ENCODE results near the gene CAPZB.

GRCh38 chr1:19455353-19455752 is 30.0 kb downstream of the CAPZB start:
- TF ChIP-seq CSRNP3 (CRISPR knock-in tag; IDR thresholded peaks at IDR 0.05), result no peak
- TF ChIP-seq ISL1 (CRISPR knock-in tag; IDR thresholded peaks at IDR 0.05), result no peak
- TF ChIP-seq RARB (CRISPR knock-in tag; IDR thresholded peaks at IDR 0.05), result no peak
- no peak for TF ChIP-seq POU6F1 (CRISPR knock-in tag; IDR thresholded peaks at IDR 0.05; ENCODE audit: borderline replicate concordance, low read depth)
- no peak for TF ChIP-seq ZFP3 (CRISPR knock-in tag; IDR thresholded peaks at IDR 0.05)
- TF ChIP-seq BACH2 (CRISPR knock-in tag; IDR thresholded peaks at IDR 0.05; ENCODE audit: borderline replicate concordance), result no peak
- TF ChIP-seq TOX (CRISPR knock-in tag; IDR thresholded peaks at IDR 0.05; ENCODE audit: borderline replicate concordance), result no peak
- no peak for TF ChIP-seq ZFP30 (CRISPR knock-in tag; IDR thresholded peaks at IDR 0.05)
- TF ChIP-seq OSR1 (CRISPR knock-in tag; IDR thresholded peaks at IDR 0.05), result no peak
- TF ChIP-seq PPARA (CRISPR knock-in tag; IDR thresholded peaks at IDR 0.05; ENCODE audit: borderline replicate concordance), result no peak
- no peak for TF ChIP-seq TCF4 (CRISPR knock-in tag; IDR thresholded peaks at IDR 0.05; ENCODE audit: borderline replicate concordance)
- TF ChIP-seq PATZ1 (CRISPR knock-in tag; IDR thresholded peaks at IDR 0.05; ENCODE audit: borderline replicate concordance), result no peak
- TF ChIP-seq CREB5 (CRISPR knock-in tag; IDR thresholded peaks at IDR 0.05; ENCODE audit: low read depth), result no peak
- TF ChIP-seq ESRRG (CRISPR knock-in tag; IDR thresholded peaks at IDR 0.05), result no peak

All from SK-N-SH treated with all-trans-retinoic acid at 6 μM for 48 hours (cell line).